ENCODE results near the gene KLF15. TPM values are rescaled to one million over a fixed set of nuclear protein-coding genes. Genes with fewer than 3 reads are reported as not detected.

KLF15 gene
- total RNA-seq, 1 experiment from 2014 or later: not detected

DNA sequence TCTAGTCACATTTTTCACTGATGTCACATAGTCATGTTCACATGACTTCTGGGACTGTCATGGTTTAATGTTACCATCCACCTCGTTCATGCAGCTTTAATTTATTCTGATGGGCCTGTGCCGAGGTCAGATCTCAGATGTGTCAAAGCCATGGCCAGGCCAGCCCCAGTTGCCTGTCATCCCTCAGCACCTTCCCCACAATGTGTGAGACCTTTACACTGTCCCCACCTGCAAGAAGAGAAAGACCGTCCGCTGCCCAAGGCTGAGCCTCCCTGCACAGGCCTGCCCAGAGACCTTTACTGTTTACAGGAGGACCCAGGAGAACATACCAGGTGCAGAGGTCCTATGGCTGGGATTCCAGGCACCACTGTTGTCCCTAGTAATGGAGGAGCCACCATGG is 12.8 kb upstream of the KLF15 start:
- intact Hi-C loops (cut with micrococcal nuclease): no loop called here
- Histone ChIP-seq H3K9me3 (ENCODE audit: low read length) (no peaks in the 10 kb centered on the region), H3K27ac (ENCODE audit: low read length) (no peak overlapping the region), H3K4me3 (ENCODE audit: low read length) (no peak overlapping the region), H3K36me3 (ENCODE audit: low read depth, low read length) (no peaks in the 10 kb centered on the region), H3K9ac (ENCODE audit: low read length) (no peak overlapping the region), H2AFZ (ENCODE audit: low read length) (no peak overlapping the region), H3F3A (ENCODE audit: low read length, unreplicated experiment) (no peaks in the 10 kb centered on the region), H3K27me3 (ENCODE audit: low read length) (no peaks in the 10 kb centered on the region), H3K4me2 (ENCODE audit: low read length) (no peak overlapping the region), H4K20me1 (ENCODE audit: low read length) (no peaks in the 10 kb centered on the region), H3K79me2 (ENCODE audit: low read length) (no peaks in the 10 kb centered on the region), H3K4me1 (ENCODE audit: insufficient read depth, low read length) (no peaks in the 10 kb centered on the region), H3K9me2 (replicated peaks; ENCODE audit: low read length) (no peaks in the 10 kb centered on the region)
- no peak for TF ChIP-seq EZH2 (IDR thresholded peaks at IDR 0.05; ENCODE audit: low read length, unreplicated experiment)
- TF ChIP-seq, protein P1, sequence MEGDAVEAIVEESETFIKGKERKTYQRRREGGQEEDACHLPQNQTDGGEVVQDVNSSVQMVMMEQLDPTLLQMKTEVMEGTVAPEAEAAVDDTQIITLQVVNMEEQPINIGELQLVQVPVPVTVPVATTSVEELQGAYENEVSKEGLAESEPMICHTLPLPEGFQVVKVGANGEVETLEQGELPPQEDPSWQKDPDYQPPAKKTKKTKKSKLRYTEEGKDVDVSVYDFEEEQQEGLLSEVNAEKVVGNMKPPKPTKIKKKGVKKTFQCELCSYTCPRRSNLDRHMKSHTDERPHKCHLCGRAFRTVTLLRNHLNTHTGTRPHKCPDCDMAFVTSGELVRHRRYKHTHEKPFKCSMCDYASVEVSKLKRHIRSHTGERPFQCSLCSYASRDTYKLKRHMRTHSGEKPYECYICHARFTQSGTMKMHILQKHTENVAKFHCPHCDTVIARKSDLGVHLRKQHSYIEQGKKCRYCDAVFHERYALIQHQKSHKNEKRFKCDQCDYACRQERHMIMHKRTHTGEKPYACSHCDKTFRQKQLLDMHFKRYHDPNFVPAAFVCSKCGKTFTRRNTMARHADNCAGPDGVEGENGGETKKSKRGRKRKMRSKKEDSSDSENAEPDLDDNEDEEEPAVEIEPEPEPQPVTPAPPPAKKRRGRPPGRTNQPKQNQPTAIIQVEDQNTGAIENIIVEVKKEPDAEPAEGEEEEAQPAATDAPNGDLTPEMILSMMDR (conservative IDR thresholded peaks at IDR 0.05; ENCODE audit: low read depth, low read length): no peak
- TF ChIP-seq EZH2phosphoT487 (IDR thresholded peaks at IDR 0.05; ENCODE audit: borderline replicate concordance, low read length): no peak
- BruUV-seq (replicated peaks): no TSS peak
- DNase-seq (no peak), ATAC-seq (no peak)
- CTCF ChIA-PET: no interaction called here
- POLR2A ChIA-PET (ENCODE audit: unreplicated experiment): no interaction called here

DNA sequence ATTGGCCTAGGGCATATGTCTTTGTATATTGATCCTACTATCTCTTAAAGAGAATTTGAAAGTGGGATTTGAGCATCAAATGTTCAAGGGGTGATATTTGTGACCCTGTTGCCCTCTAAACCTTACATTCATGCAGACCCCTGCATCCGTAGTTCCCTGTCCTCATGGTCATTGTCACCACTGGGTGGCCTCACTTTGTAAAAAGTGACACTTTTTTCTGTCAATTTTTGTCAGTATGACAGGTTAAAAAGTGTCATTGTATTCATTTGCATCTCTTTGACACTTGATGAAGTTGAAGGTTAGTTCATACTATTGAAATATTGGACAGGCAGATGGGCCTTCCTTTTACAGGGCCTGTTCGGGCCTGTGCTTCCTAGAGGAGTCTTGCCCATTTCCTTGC is 12.3 kb upstream of the KLF15 start:
- no peaks in the 10 kb centered on the region for H3K27me3 ChIP-seq (ENCODE audit: low read length)
- no peak for ATAC-seq
- no peak overlapping the region for H3K9ac ChIP-seq (ENCODE audit: low read length)
- ChIA-PET CTCF (no interaction called here), POLR2A (ENCODE audit: unreplicated experiment) (no interaction called here)
- no peak overlapping the region for H3K27ac ChIP-seq (ENCODE audit: low read length)
- intact Hi-C loops (cut with micrococcal nuclease): no loop called here
- DNase-seq: no peak
- H3K9me3 ChIP-seq (ENCODE audit: low read length): no peaks in the 10 kb centered on the region
- H4K20me1 ChIP-seq (ENCODE audit: low read length): no peaks in the 10 kb centered on the region
- H3K9me2 ChIP-seq (replicated peaks; ENCODE audit: low read length): no peaks in the 10 kb centered on the region
- no peak overlapping the region for H3K4me2 ChIP-seq (ENCODE audit: low read length)
- TF ChIP-seq, protein P1 (conservative IDR thresholded peaks at IDR 0.05; ENCODE audit: low read depth, low read length): no peak
- TF ChIP-seq EZH2 (IDR thresholded peaks at IDR 0.05; ENCODE audit: low read length, unreplicated experiment) (no peak), EZH2phosphoT487 (IDR thresholded peaks at IDR 0.05; ENCODE audit: borderline replicate concordance, low read length) (no peak)
- H3K4me1 ChIP-seq (ENCODE audit: insufficient read depth, low read length): no peaks in the 10 kb centered on the region
- no peak overlapping the region for H2AFZ ChIP-seq (ENCODE audit: low read length)
- BruUV-seq (replicated peaks): no TSS peak
- no peak overlapping the region for H3K4me3 ChIP-seq (ENCODE audit: low read length)
- H3K36me3 ChIP-seq (ENCODE audit: low read depth, low read length): no peaks in the 10 kb centered on the region
- no peaks in the 10 kb centered on the region for H3F3A ChIP-seq (ENCODE audit: low read length, unreplicated experiment)
- H3K79me2 ChIP-seq (ENCODE audit: low read length): no peaks in the 10 kb centered on the region

DNA sequence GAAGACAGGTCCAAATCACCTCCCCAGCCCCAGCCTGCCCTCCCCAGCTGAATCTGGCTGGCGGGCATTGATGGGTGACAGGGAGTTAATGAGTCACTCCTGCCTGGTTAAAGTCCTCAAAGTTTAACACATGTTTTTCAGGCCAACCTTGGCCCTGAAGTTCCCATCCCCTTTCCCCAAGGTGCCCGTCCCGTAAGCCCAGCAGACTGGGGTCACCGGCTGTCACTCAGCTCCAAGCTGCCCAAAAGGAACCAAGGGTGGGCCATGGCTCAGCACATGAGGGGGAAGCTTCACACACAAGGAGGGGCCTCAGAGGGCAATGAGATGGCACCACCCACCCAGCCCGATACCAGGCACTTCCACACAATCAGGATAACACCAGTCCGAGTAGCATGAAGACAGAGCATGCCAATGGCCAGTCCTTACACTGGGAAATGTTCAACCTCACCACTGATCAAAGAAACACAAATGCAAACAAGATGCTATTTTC is 10.2 kb upstream of the KLF15 start:
- Histone ChIP-seq H3K9me2 (replicated peaks; ENCODE audit: low read length) (no peaks in the 10 kb centered on the region), H3K4me1 (ENCODE audit: insufficient read depth, low read length) (no peaks in the 10 kb centered on the region), H3K9me3 (ENCODE audit: low read length) (no peaks in the 10 kb centered on the region), H3K9ac (ENCODE audit: low read length) (no peak overlapping the region), H3K27me3 (ENCODE audit: low read length) (no peaks in the 10 kb centered on the region), H4K20me1 (ENCODE audit: low read length) (no peaks in the 10 kb centered on the region), H3K27ac (ENCODE audit: low read length) (no peak overlapping the region), H3F3A (ENCODE audit: low read length, unreplicated experiment) (no peaks in the 10 kb centered on the region), H3K79me2 (ENCODE audit: low read length) (no peaks in the 10 kb centered on the region), H3K4me3 (ENCODE audit: low read length) (no peak overlapping the region), H3K36me3 (ENCODE audit: low read depth, low read length) (no peaks in the 10 kb centered on the region), H3K4me2 (ENCODE audit: low read length) (no peak overlapping the region), H2AFZ (ENCODE audit: low read length) (no peak overlapping the region)
- DNase-seq: no peak
- intact Hi-C loops (cut with micrococcal nuclease): no loop called here
- no peak for ATAC-seq
- ChIA-PET POLR2A (ENCODE audit: unreplicated experiment) (no interaction called here), CTCF (no interaction called here)
- TF ChIP-seq EZH2 (IDR thresholded peaks at IDR 0.05; ENCODE audit: low read length, unreplicated experiment) (no peak), EZH2phosphoT487 (IDR thresholded peaks at IDR 0.05; ENCODE audit: borderline replicate concordance, low read length) (no peak)
- TF ChIP-seq, protein P1 (conservative IDR thresholded peaks at IDR 0.05; ENCODE audit: low read depth, low read length): no peak
- BruUV-seq (replicated peaks): no TSS peak

Data from PC-3 (cell line).